GM12873 (cell line): ENCODE data around the gene ASXL2.

Experiments used
- TF ChIP-seq, protein P1 (sequence below): IDR thresholded peaks from 2 replicates; pipeline ENCODE4 v1.5.1; 2012; ENCODE audit warnings: low read depth, mild to moderate bottlenecking, moderate library complexity, low read length, control low read depth; ENCODE audit not compliant: insufficient read depth; ENCODE audit errors: missing control alignments

ASXL2 gene

DNA sequence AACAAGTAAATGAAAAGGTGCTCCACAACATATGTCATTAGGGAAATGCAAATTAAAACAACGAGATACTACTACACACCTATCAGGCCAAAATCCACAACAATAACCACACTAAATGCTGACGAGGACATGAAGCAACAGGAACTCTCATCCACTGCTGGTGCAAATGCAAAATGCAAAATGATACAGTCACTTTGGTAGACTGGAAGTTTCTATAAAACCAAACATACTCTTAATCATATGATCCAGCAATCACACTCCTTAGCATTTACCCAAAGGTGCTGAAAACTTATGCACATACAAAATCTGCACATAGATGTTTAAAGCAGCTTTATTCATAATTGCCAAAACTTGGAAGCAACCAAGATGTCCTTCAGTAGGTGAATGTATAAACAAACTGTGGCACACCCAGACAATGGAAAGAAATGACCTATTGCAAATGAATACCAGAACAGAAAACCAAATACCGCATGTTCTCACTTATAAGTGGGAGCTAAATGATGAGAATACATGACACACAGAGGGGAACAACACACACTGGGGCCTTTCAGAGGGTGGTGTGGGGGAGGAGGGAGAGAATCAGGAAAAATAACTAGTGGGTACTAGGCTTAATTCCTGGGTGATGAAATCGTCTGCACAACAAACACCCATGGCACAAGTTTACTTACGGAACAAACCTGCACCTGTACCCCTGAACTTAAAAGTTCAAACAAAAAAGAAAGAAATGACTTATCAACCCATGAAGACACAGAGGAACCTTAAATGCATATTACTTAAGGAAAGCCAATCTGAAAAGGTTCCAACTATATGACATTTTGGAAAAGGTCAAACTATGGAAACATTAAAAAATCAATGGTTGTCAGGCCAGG is 80.4 kb downstream of the ASXL2 start:
- TF ChIP-seq, protein P1, sequence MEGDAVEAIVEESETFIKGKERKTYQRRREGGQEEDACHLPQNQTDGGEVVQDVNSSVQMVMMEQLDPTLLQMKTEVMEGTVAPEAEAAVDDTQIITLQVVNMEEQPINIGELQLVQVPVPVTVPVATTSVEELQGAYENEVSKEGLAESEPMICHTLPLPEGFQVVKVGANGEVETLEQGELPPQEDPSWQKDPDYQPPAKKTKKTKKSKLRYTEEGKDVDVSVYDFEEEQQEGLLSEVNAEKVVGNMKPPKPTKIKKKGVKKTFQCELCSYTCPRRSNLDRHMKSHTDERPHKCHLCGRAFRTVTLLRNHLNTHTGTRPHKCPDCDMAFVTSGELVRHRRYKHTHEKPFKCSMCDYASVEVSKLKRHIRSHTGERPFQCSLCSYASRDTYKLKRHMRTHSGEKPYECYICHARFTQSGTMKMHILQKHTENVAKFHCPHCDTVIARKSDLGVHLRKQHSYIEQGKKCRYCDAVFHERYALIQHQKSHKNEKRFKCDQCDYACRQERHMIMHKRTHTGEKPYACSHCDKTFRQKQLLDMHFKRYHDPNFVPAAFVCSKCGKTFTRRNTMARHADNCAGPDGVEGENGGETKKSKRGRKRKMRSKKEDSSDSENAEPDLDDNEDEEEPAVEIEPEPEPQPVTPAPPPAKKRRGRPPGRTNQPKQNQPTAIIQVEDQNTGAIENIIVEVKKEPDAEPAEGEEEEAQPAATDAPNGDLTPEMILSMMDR = no peak

DNA sequence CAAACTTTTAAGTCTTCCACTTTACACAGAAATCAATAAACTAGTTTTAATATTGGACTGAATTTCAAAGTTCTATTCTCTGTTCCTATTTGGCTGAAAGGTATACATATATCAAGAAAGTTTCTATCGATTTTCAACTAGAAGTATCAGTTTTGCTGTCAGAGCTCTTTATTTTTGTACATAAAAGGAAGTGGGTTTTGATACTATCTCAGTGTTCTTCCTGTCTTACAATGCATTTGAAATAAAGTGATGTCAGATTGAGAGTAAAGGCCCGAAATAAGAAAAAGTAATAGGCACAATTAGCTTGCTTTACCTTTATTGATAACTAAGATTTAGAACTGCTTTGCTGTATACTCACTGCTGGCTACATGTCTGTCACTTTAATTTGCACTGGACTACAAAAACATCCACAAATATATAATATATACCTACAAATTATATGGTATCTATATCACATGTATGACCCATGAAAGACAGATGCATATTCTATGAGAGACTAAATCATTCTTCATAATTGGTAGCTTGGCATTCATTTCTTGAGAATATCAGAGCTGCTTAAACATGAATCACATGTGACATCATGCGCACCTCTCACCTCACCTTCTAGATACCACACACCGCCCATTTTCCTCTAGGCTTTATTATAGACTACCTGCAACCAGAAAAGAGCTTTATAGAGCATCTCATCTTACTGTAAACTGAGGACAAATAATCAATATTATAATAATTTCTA is 83.6 kb downstream of the ASXL2 start:
- TF ChIP-seq, protein P1 = no peak

DNA sequence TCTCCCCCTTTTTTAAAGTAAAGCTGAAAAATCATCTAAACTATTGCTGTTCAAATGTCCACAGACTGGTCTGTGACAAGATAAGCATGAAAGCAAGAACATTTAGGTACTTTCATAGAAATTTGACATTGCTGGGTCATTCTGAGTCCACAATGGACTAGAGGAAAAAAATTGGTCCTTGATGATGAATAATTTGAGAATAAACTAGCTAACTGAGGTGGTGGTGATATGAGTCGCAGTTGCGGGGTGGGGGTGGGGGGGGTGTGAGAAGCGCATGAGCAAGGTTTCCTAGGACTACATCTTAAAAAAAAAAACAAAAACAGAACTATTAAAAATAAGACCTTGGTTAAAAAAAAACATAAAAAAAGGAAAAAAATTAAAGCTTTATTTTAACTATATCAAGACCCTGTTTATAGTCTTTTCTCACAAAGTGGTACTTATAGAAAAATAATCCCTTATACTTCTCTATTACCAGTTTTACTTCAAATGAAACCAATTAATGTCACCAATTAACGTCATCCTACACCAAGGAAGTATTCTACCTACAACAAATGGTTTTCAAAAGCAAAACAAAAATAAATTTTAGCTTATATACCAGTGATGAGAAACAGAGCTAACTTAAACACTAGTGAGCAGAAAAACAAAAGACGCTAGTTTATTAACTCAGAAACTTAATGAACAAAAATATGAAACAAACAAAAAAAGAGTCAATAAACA is 88.1 kb downstream of the ASXL2 start:
- TF ChIP-seq, protein P1 = no peak

DNA sequence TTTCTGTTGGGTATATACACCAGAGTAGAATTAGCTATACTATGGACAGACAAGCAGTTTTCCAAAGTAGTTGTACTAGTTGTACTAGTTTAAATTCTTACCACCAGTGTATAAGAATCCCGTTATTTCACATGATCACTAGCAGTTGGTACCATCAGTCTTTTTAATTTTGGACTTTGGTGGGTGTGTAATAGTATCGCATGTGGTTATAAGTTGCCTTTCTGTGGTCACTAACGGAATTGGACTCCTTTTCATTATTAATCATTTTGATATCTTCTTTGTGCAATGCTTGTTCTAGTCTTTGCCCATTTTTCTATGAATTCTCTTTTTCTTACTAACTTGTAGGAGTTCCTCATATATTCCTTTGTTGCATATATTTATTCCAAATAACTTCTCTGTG is 89.8 kb downstream of the ASXL2 start:
- TF ChIP-seq, protein P1 = no peak

DNA sequence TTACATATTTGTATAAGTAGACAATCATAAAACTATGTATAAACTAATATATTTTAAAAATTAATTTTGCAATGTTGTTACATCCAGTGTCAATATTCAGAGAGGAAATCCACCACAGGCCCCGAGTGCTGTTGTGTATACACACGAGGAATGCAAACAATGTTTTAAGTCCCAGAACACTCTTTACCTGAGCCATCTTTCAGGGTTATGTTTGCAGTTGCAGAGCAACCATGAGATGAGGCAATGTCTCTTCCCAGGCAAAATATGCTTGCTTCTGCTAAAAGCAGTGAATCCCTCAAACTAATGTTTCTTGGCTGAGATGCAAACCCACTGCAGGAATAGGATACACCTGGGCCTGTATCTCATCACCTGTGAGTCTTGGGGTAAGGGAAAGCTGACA is 91.3 kb downstream of the ASXL2 start:
- TF ChIP-seq, protein P1 = no peak

DNA sequence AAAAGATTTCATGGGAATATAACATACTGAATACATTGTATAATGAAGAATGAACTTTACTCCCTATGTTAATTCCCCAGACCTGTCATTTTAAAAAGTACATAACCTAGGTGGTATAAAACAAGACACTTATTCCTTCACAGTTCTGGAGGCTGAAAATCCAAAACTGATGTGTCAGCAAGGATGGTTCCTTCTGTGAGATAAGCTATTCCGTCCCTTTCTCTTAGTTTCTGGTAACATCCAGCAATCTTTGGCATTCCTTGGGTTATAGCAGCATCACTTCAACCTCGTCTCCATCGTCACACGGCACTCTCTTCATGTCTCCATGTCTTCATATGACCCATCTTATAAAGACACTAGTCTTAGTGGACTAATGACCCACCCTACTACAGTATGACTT is 93.9 kb downstream of the ASXL2 start:
- TF ChIP-seq, protein P1 = no peak

DNA sequence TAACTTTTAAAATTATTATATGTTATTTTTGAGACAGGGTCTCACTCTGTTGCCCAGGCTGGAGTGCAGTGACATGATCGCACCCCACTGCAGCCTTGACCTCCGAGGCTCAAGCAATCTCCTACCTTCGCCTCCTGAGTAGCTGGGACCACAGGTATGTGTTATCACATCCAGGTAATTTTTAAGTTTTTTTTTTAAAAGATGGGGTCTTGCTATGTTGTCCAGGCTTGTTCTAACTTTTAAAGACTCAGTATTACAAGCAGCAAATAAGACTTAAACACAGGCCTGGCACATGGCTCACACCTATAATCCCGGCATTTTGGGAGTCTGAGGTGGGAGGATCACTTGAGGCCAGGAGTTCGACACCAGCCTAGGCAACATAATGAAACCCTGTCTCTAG is 101.2 kb downstream of the ASXL2 start:
- TF ChIP-seq, protein P1 = no peak
